Panc1 (cell line): ENCODE data around the gene CRTC1.

Experiments
- CTCF ChIP-seq: fragments of 450-650 bp; IDR thresholded peaks from 2 replicates; pipeline ENCODE4 v1.5.1; 2017; ENCODE audit warnings: mild to moderate bottlenecking
- POLR2AphosphoS5 ChIP-seq: IDR thresholded peaks from 2 replicates; pipeline ENCODE4 v1.6.1; 2012; ENCODE audit warnings: mild to moderate bottlenecking, low read depth, low read length, moderate library complexity
- TF ChIP-seq, protein P1 (sequence below), 2 experiments: IDR thresholded peaks; 2 replicates each; pipeline ENCODE4 v1.6.1; 2011 to 2012; ENCODE audit warnings: low read depth in 2 of 2, control low read depth in 1 of 2, low read length in 1 of 2, mild to moderate bottlenecking in 1 of 2, moderate library complexity in 1 of 2; ENCODE audit not compliant: insufficient read depth in 1 of 2

DNA sequence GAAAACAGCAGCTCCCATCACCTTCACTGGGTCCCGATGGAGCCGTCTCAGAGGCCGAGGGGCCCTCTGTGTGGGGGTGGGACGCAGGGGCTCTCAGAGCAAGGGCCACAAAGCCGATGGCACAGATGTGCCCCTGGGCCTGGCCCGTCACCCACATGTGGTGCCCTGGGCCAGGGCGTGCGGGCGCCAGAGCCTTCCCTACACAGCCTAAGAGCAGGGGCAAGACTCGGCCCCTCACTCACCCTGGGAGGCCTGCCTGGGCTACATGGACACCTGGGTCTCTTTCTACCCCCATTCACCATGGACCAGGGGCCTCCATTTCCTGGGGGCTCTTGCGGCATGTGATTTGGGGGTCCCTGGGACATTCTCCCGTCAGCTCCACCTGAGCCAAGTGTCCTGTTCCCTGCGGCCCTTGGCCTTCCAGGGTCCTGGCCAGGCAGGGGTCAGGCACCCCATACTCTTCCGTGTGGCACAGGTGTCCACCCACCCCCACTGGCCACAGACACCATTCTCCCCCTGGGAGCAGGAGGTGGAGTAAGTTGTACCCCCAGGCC lies 97.6 kb downstream of the CRTC1 start:
- no peak for TF ChIP-seq POLR2AphosphoS5
- TF ChIP-seq CTCF = no peak; the same call in 1 of the 2 replicates
- TF ChIP-seq, protein P1, sequence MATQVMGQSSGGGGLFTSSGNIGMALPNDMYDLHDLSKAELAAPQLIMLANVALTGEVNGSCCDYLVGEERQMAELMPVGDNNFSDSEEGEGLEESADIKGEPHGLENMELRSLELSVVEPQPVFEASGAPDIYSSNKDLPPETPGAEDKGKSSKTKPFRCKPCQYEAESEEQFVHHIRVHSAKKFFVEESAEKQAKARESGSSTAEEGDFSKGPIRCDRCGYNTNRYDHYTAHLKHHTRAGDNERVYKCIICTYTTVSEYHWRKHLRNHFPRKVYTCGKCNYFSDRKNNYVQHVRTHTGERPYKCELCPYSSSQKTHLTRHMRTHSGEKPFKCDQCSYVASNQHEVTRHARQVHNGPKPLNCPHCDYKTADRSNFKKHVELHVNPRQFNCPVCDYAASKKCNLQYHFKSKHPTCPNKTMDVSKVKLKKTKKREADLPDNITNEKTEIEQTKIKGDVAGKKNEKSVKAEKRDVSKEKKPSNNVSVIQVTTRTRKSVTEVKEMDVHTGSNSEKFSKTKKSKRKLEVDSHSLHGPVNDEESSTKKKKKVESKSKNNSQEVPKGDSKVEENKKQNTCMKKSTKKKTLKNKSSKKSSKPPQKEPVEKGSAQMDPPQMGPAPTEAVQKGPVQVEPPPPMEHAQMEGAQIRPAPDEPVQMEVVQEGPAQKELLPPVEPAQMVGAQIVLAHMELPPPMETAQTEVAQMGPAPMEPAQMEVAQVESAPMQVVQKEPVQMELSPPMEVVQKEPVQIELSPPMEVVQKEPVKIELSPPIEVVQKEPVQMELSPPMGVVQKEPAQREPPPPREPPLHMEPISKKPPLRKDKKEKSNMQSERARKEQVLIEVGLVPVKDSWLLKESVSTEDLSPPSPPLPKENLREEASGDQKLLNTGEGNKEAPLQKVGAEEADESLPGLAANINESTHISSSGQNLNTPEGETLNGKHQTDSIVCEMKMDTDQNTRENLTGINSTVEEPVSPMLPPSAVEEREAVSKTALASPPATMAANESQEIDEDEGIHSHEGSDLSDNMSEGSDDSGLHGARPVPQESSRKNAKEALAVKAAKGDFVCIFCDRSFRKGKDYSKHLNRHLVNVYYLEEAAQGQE (IDR thresholded peaks at IDR 0.05; ENCODE audit: insufficient read depth in 1 of 2, low read depth in 2 of 2, low read length in 1 of 2) = no peak
